GM18526 (cell line): Measurements from ENCODE around the gene SMAD3.

Source experiments
- POLR2A ChIP-seq: IDR thresholded peaks from 3 replicates; pipeline ENCODE4 v1.6.1; 2011; ENCODE audit not compliant: insufficient read length; ENCODE audit errors: extremely low read depth

Gene SMAD3

GRCh38 chr15:67103432-67103831 lies 38.0 kb downstream of the SMAD3 start:
- TF ChIP-seq POLR2A: no peak

- no peak for TF ChIP-seq POLR2A
Observed at GRCh38 chr15:67103869-67104268, 38.5 kb downstream of the SMAD3 start.

- TF ChIP-seq POLR2A: no peak
Observed at GRCh38 chr15:67104510-67104909, 39.1 kb downstream of the SMAD3 start.

GRCh38 chr15:67105065-67105951 lies 39.9 kb downstream of the SMAD3 start:
- TF ChIP-seq POLR2A: no peak

- TF ChIP-seq POLR2A: no peak
Observed at GRCh38 chr15:67105991-67106763, 40.8 kb downstream of the SMAD3 start.

GRCh38 chr15:67106764-67107013 lies 41.3 kb downstream of the SMAD3 start:
- TF ChIP-seq POLR2A: no peak

- TF ChIP-seq POLR2A: no peak
Observed at GRCh38 chr15:67107014-67107812, 41.8 kb downstream of the SMAD3 start.

- no peak for TF ChIP-seq POLR2A
Observed at GRCh38 chr15:67108122-67108961, 42.9 kb downstream of the SMAD3 start.

GRCh38 chr15:67109141-67110034 lies 44.0 kb downstream of the SMAD3 start:
- TF ChIP-seq POLR2A: no peak

GRCh38 chr15:67110361-67110781 lies 45.0 kb downstream of the SMAD3 start:
- TF ChIP-seq POLR2A: no peak

- TF ChIP-seq POLR2A: no peak
Observed at GRCh38 chr15:67110958-67111864, 45.8 kb downstream of the SMAD3 start.

- TF ChIP-seq POLR2A: no peak
Observed at GRCh38 chr15:67114046-67114445, 48.6 kb downstream of the SMAD3 start.

- no peak for TF ChIP-seq POLR2A
Observed at GRCh38 chr15:67114846-67115585, 49.6 kb downstream of the SMAD3 start.
